ENCODE results near the gene RNGTT. TPM values are rescaled to one million over a fixed set of nuclear protein-coding genes. Genes with fewer than 3 reads are reported as not detected.

Gene RNGTT
- total and polyA plus RNA-seq, 10 of the 15 experiments (the other 5 are each of a cell fraction or from before 2014, with no cell fraction given) = 7.7 to 30.4 (median 22.2) TPM

DNA sequence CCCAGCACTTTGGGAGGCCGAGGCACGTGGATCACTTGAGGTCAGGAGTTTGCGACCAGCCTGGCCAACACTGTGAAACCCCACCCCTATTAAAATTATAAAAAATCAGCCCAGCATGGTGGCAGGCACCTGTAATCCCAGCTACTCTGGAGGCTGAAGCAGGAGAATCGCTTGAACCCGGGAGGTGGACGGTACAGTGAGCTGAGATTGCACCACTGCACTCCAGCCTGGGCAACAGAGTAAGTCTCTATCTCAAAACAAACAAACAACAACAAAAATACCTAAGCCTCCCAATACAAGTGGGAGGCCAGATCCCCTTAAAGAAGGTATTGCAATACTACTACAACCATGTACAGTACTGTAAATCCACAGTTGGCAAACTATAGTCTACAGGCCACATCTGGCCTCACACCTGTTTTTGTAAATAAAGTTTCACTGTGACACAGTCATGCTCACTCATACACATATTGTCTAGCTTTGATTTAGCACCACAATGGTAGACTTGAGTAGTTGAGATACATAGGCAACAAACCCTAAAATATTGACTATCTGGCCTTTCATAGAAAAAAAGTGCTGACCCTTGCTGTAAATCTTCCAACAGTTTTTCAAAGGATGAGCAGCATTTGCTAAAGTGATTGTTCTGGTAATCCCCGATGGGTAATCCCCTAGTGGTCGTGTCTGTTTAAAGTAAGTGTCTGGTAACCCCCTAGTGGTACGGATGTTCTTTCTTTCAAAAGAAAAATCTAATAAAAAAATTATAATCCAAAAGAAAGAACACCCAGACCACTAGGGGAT lies 202.0 kb downstream of the RNGTT start (continued):
- TF ChIP-seq ETV6 (conservative IDR thresholded peaks at IDR 0.05 in 1 of 2, IDR thresholded peaks at IDR 0.05 in 1 of 2; ENCODE audit: borderline replicate concordance in 1 of 2, low read depth in 1 of 2) (0 out of 4 replicates have a peak, but pooled peaks of 1 of the 2 experiments have one; percentile 39), RUNX3 (IDR thresholded peaks at IDR 0.05; ENCODE audit: low read length) (peak; percentile 71), RB1 (IDR thresholded peaks at IDR 0.05; ENCODE audit: borderline replicate concordance) (no peak), ATF3 (IDR thresholded peaks at IDR 0.05; ENCODE audit: borderline replicate concordance, extremely low read depth, low read depth, low read length) (no peak), RAD51 (IDR thresholded peaks at IDR 0.05) (no peak), SIX5 (IDR thresholded peaks at IDR 0.05; ENCODE audit: low read depth, low read length, severe bottlenecking) (no peak), CREB1 (IDR thresholded peaks at IDR 0.05; ENCODE audit: low read depth) (peak; percentile 24; the same call in 1 of the 2 replicates), NFXL1 (IDR thresholded peaks at IDR 0.05; ENCODE audit: borderline replicate concordance) (no peak), BCL11A (IDR thresholded peaks at IDR 0.05; ENCODE audit: low read depth, low read length) (0 out of 2 replicates have a peak, but pooled peaks have one; percentile 50), PML (IDR thresholded peaks at IDR 0.05; ENCODE audit: low read length) (peak; percentile 28; the same call in 1 of the 2 replicates), KDM1A (IDR thresholded peaks at IDR 0.05; ENCODE audit: borderline replicate concordance) (no peak), TCF12 (IDR thresholded peaks at IDR 0.05; ENCODE audit: low read depth, low read length) (peak; percentile 60; the same call in 1 of the 2 replicates), NBN (IDR thresholded peaks at IDR 0.05) (no peak), SMAD1 (IDR thresholded peaks at IDR 0.05; ENCODE audit: low read depth, partially characterized antibody) (peak; percentile 20), KLF5 (IDR thresholded peaks at IDR 0.05; ENCODE audit: partially characterized antibody) (no peak), CBX5 (IDR thresholded peaks at IDR 0.05; ENCODE audit: low read depth) (no peak; the same call in 1 of the 2 replicates), MEF2A (IDR thresholded peaks at IDR 0.05; ENCODE audit: insufficient read depth, low read depth, low read length) (peak; percentile 69), NKRF (conservative IDR thresholded peaks at IDR 0.05) (no peak), ZNF274 (IDR thresholded peaks at IDR 0.05; ENCODE audit: insufficient read depth, insufficient read length) (no peak), NFYA (IDR thresholded peaks at IDR 0.05; ENCODE audit: borderline replicate concordance, low read depth, low read length) (no peak), ZBED1 (IDR thresholded peaks at IDR 0.05; ENCODE audit: borderline replicate concordance) (0 out of 2 replicates have a peak, but pooled peaks have one; percentile 52), HDAC6 (IDR thresholded peaks at IDR 0.05; ENCODE audit: unreplicated experiment) (no peak), CREM (IDR thresholded peaks at IDR 0.05; ENCODE audit: low read depth) (no peak)
- TF ChIP-seq, protein P1, sequence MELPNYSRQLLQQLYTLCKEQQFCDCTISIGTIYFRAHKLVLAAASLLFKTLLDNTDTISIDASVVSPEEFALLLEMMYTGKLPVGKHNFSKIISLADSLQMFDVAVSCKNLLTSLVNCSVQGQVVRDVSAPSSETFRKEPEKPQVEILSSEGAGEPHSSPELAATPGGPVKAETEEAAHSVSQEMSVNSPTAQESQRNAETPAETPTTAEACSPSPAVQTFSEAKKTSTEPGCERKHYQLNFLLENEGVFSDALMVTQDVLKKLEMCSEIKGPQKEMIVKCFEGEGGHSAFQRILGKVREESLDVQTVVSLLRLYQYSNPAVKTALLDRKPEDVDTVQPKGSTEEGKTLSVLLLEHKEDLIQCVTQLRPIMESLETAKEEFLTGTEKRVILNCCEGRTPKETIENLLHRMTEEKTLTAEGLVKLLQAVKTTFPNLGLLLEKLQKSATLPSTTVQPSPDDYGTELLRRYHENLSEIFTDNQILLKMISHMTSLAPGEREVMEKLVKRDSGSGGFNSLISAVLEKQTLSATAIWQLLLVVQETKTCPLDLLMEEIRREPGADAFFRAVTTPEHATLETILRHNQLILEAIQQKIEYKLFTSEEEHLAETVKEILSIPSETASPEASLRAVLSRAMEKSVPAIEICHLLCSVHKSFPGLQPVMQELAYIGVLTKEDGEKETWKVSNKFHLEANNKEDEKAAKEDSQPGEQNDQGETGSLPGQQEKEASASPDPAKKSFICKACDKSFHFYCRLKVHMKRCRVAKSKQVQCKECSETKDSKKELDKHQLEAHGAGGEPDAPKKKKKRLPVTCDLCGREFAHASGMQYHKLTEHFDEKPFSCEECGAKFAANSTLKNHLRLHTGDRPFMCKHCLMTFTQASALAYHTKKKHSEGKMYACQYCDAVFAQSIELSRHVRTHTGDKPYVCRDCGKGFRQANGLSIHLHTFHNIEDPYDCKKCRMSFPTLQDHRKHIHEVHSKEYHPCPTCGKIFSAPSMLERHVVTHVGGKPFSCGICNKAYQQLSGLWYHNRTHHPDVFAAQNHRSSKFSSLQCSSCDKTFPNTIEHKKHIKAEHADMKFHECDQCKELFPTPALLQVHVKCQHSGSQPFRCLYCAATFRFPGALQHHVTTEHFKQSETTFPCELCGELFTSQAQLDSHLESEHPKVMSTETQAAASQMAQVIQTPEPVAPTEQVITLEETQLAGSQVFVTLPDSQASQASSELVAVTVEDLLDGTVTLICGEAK (IDR thresholded peaks at IDR 0.05; ENCODE audit: borderline replicate concordance) = peak; percentile 92
